Ishikawa (cell line): ENCODE measurements around the gene A4GALT.

Experiments
- CEBPB ChIP-seq: IDR thresholded peaks from 2 replicates; pipeline ENCODE4 v1.6.1; 2012
- CREB1 ChIP-seq: IDR thresholded peaks from 2 replicates; pipeline ENCODE4 v1.6.1; 2012; ENCODE audit warnings: low read depth
- EGR1 ChIP-seq: IDR thresholded peaks from 2 replicates; pipeline ENCODE4 v1.6.1; 2012
- EP300 ChIP-seq: IDR thresholded peaks from 2 replicates; pipeline ENCODE4 v1.6.1; 2012; ENCODE audit warnings: borderline replicate concordance
- FOXM1 ChIP-seq: IDR thresholded peaks from 2 replicates; pipeline ENCODE4 v1.6.1; 2012; ENCODE audit warnings: low read depth, borderline replicate concordance
- NFIC ChIP-seq: IDR thresholded peaks from 2 replicates; pipeline ENCODE4 v1.6.1; 2012
- RAD21 ChIP-seq: IDR thresholded peaks from 2 replicates; pipeline ENCODE4 v1.6.1; 2012; ENCODE audit warnings: low read depth
- TAF1 ChIP-seq: IDR thresholded peaks from 2 replicates; pipeline ENCODE4 v1.6.1; 2012; ENCODE audit warnings: low read depth, mild to moderate bottlenecking
- TCF12 ChIP-seq: IDR thresholded peaks from 2 replicates; pipeline ENCODE4 v1.6.1; 2012; ENCODE audit warnings: low read depth
- TEAD4 ChIP-seq: IDR thresholded peaks from 2 replicates; pipeline ENCODE4 v1.6.1; 2012
- USF1 ChIP-seq: IDR thresholded peaks from 2 replicates; pipeline ENCODE4 v1.6.1; 2012
- YY1 ChIP-seq: IDR thresholded peaks from 2 replicates; pipeline ENCODE4 v1.6.1; 2012; ENCODE audit warnings: low read depth
- ZBTB7A ChIP-seq: IDR thresholded peaks from 2 replicates; pipeline ENCODE4 v1.6.1; 2012; ENCODE audit warnings: low read depth
- TF ChIP-seq, protein P1 (sequence below): IDR thresholded peaks from 2 replicates; pipeline ENCODE4 v1.6.1; 2012
- TF ChIP-seq, protein P2 (sequence below): IDR thresholded peaks from 2 replicates; pipeline ENCODE4 v1.6.1; 2012; ENCODE audit warnings: low read depth, mild to moderate bottlenecking

Gene A4GALT

DNA sequence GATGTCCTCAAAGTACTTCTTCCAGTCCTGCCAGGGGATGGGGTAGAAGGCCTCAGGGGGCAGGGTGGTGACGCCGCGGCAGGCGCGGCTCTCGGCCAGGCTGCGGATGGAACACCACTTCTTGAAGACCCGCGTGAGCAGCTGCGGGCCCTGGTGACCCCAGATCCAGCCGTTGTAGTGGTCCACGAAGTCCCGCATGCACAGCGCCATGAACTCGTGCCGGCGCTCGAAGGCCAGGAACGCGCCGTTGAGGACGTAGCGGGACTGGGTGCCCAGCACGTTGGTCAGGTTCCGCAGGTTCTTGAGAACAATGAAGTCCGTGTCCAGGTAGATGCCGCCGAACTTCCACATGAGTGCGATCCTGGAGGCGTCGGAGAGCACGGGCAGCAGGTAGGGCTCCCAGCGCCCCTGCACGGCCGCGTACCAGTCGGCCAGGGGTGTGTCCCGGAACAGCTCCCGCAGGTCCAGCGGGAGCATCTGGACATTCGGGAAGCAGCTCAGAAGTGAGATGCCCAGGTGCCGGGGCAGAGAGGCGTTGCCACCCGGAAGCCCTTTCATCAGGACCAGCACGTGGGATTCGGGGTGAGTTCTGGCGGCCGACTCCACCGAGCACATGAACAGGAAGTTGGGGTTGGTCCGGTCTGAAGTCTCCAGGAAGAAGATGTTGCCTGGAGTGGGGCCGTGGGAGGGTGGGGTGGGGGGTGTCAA, 27.5 kb downstream of the A4GALT start:
- TF ChIP-seq RAD21 (no peak), EP300 (no peak), ZBTB7A (no peak), YY1 (no peak), CEBPB (no peak), NFIC (no peak), USF1 (no peak), TEAD4 (no peak), EGR1 (no peak), TCF12 (no peak), FOXM1 (no peak), CREB1 (no peak), TAF1 (no peak)
- TF ChIP-seq, protein P1, sequence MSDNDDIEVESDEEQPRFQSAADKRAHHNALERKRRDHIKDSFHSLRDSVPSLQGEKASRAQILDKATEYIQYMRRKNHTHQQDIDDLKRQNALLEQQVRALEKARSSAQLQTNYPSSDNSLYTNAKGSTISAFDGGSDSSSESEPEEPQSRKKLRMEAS: no peak
- TF ChIP-seq, protein P2, sequence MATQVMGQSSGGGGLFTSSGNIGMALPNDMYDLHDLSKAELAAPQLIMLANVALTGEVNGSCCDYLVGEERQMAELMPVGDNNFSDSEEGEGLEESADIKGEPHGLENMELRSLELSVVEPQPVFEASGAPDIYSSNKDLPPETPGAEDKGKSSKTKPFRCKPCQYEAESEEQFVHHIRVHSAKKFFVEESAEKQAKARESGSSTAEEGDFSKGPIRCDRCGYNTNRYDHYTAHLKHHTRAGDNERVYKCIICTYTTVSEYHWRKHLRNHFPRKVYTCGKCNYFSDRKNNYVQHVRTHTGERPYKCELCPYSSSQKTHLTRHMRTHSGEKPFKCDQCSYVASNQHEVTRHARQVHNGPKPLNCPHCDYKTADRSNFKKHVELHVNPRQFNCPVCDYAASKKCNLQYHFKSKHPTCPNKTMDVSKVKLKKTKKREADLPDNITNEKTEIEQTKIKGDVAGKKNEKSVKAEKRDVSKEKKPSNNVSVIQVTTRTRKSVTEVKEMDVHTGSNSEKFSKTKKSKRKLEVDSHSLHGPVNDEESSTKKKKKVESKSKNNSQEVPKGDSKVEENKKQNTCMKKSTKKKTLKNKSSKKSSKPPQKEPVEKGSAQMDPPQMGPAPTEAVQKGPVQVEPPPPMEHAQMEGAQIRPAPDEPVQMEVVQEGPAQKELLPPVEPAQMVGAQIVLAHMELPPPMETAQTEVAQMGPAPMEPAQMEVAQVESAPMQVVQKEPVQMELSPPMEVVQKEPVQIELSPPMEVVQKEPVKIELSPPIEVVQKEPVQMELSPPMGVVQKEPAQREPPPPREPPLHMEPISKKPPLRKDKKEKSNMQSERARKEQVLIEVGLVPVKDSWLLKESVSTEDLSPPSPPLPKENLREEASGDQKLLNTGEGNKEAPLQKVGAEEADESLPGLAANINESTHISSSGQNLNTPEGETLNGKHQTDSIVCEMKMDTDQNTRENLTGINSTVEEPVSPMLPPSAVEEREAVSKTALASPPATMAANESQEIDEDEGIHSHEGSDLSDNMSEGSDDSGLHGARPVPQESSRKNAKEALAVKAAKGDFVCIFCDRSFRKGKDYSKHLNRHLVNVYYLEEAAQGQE: no peak

GRCh38 chr22:42692239-42693054, 28.2 kb downstream of the A4GALT start:
- TF ChIP-seq TCF12: no peak
- TF ChIP-seq RAD21: peak; percentile 12; the same call in 1 of the 2 replicates

GRCh38 chr22:42691440-42691839, 29.2 kb downstream of the A4GALT start:
- no peak for TF ChIP-seq ZBTB7A

DNA sequence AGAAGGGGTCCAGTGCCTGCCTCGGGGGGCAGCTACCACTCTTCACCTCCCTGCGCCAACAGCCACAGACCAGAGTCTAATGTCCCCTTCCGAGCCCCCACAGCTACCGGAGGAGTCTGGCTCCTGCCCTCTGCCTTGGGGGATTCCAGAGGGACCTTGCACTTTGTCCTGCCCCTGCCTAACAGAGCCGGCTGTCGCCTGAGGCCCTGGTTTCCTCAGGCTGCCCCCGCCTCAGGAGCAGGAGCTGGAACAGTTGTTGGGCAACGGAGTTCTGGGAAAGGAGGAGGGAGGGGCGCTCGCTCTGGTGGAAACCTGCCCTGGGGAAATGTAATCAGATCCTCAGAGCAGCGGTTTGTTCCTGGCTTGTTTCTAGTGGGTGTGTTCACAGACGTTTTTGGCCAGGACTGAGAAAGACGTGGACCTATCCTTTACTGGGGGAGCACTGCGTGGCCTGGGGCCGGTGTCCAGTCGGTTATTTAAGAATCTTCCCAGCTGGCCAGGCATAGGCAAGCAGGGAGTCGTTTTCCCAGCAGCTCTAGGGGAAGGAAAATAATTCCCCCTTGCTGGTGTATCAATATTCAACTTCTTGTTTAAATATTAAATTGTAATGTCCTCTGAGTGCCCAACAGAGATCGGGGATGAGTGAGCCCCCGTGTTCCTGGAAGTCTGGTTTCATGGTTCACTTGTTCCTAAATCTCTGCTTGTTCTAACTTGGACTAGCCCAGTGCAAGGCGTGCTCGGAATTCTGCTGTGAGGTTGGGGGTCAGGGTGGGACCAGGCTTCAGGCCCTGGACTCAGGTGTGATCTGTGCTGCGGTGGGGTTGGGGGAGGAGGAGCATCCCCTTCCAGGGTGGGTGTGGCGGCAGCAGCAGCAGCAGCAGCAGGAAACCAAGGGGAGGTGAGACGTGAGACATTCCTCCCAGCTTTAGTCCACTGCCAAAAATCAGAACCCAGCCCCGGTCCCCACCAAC, 32.1 kb downstream of the A4GALT start:
- TF ChIP-seq, protein P2: no peak
- peak; percentile 36 for TF ChIP-seq TEAD4
- TF ChIP-seq USF1: no peak
- TF ChIP-seq CEBPB: peak; percentile 83
- peak; percentile 53 for TF ChIP-seq NFIC
- TF ChIP-seq EP300: peak; percentile 47; the same call in 1 of the 2 replicates
- no peak for TF ChIP-seq EGR1
- TF ChIP-seq TAF1: no peak
- no peak for TF ChIP-seq RAD21

DNA sequence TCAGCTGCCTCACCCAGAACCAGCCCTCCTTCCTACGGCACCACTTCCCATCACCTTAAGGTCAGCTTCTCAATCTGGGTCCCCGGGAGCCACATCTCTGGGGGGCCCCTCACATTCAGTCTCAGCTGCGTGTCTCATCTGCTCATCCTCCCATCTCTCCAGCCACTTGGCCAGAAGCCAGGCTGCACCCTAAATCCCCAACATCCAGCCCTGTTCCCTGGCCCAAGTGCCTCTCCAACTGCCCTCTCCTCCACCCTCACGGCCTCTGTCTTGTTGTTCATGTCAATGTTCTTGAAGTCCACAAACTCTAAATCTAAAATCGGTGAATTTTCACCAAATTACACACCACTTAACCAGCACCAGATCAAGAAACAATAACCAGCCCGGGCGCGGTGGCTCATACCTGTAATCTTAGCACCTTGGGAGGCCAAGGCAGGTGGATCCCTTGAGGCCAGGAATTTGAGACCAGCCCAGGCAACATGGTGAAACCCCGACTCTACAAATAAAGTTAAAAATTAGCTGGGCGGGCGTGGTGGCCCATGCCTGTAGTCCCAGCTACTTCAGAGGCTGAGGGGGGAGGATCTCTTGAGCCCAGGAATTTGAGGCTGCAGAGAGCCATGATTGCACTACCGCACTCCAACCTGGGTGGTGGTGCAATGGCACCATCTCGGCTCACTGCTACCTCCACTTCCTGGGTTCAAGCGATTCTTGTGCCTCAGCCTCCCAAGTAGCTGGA, 33.7 kb downstream of the A4GALT start:
- no peak for TF ChIP-seq TEAD4
- no peak for TF ChIP-seq EGR1
- no peak for TF ChIP-seq FOXM1
- TF ChIP-seq NFIC: 0 out of 2 replicates have a peak, but pooled peaks have one; percentile 19
